GM13976 (cell line): ENCODE results near the gene GASK1A.

Experiments
- DNase-seq: peaks from one replicate; pipeline ENCODE4 v3.0.0; 2012; ENCODE audit warnings: low spot score
- in situ Hi-C: fragments of 300-500 bp; cut with MboI; formaldehyde crosslinking; loops from one replicate; pipeline ENCODE4 v1.12.0; 2022; ENCODE audit warnings: low sequenced_read_pairs, mixed read lengths, inconsistent platforms; ENCODE audit not compliant: unreplicated experiment
- TF ChIP-seq, protein P1 (sequence below): IDR thresholded peaks from 2 replicates; pipeline ENCODE4 v1.5.1; 2012; ENCODE audit warnings: borderline replicate concordance, mild to moderate bottlenecking; ENCODE audit not compliant: insufficient read depth; ENCODE audit errors: extremely low read depth, missing control alignments, control extremely low read depth

The GASK1A gene

DNA sequence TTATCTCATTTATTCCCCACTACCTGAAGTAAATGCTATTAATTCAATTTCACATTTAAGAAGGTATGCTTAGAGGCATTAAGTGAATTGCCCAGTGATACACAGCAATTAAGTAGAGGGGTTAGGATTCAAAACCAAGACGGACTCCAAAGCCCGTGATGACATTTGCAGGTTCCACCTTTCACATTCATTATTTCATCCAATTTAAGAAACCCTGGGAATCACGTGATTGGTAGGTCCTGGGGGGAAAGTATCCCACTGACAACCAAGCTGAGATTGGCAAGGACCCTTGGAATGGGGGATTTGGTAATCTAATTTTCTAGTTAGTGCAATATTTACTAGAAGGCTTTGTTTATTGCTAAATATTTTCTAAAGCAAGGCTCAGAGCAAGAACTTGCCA, 124.9 kb downstream of the GASK1A start:
- in situ Hi-C loops = no loop called here
- TF ChIP-seq, protein P1, sequence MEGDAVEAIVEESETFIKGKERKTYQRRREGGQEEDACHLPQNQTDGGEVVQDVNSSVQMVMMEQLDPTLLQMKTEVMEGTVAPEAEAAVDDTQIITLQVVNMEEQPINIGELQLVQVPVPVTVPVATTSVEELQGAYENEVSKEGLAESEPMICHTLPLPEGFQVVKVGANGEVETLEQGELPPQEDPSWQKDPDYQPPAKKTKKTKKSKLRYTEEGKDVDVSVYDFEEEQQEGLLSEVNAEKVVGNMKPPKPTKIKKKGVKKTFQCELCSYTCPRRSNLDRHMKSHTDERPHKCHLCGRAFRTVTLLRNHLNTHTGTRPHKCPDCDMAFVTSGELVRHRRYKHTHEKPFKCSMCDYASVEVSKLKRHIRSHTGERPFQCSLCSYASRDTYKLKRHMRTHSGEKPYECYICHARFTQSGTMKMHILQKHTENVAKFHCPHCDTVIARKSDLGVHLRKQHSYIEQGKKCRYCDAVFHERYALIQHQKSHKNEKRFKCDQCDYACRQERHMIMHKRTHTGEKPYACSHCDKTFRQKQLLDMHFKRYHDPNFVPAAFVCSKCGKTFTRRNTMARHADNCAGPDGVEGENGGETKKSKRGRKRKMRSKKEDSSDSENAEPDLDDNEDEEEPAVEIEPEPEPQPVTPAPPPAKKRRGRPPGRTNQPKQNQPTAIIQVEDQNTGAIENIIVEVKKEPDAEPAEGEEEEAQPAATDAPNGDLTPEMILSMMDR = no peak
- DNase-seq = no peak

DNA sequence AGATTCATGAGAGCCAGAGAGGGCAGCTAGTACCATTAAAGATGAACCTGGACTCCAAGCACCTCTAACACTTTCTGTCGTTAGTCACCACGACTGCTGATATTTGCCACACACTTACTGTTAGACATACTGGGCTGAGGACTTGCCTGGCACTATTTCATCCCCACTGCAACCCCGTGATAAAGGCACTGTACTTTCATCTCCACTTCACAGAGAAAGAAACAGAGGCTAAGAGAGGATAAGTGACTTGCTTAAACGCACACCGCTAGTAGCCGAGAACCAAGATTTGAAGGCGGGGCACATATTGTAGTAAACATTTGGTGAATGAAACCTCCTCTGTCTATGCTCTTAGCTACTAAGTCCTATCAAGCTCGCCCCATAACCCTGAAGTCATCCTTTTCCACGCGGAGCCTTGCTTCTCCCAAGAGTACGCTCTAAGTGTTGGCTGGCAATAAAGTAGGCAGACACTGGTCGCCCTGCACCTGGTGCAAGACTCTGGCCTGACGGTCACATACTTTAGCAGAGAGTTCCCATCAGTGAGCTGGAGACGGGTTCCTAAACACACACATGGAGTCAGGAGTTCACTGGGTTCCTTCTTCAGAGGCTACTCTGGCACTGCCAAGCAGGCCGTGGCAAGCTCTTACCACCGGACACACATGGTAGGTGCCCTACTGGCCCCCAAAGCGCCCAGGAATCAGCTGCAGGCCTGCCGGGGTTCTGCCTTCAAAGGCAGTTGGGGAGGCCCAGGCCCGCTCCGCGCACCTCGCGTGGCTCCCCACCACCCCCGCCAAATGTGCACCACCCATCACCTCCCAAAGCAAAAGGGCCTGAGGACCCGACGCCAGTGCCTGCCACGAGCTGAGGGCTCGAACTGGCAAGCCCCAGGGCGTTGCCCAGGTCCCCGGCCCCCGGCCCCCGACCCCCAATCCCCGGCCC, 125.8 kb downstream of the GASK1A start:
- TF ChIP-seq, protein P1 = no peak
- in situ Hi-C loops = no loop called here
- no peak for DNase-seq

DNA sequence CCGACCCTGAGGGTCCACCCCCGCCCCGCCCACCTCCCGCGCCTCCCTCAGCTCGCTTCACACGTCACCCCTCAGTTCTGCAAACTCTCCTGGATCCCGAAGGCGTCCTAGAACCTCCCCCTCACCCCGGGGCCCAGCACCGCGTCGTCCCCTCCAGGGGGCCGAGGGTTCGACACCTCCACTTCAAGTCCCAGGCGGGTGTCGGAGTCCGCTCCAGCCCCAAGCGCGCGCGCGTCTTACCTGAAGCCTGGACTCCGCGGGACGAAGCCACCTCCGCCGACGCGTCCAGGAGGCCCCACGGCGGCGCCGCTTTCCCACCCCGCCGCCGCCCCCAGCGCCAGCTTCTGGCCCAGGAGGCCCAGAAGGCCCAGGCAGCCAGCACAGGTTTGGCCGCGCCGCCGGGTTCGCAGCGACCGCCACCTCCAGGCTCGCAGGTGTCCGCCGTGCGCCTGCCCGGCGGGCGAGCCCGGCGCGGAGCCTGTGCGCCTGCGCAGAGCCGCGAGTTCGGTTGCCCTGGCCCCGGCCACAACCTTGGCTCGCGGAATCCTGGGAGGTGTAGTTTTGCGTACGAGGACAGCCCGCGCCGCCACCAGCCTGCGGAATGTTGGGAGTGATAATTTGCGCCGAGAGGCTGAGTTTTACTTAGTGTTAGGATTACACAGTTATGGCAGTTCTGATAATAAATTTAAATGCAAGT, 126.6 kb downstream of the GASK1A start, which contains the start of gene POMGNT2:
Gene POMGNT2 (minus strand): TSS at position 484 of the 697 bp plus-strand sequence. CDS start 24,648 bp downstream, outside the sequence.
- DNase-seq = peak; percentile 91
- TF ChIP-seq, protein P1 = no peak
- in situ Hi-C loops = no loop called here

DNA sequence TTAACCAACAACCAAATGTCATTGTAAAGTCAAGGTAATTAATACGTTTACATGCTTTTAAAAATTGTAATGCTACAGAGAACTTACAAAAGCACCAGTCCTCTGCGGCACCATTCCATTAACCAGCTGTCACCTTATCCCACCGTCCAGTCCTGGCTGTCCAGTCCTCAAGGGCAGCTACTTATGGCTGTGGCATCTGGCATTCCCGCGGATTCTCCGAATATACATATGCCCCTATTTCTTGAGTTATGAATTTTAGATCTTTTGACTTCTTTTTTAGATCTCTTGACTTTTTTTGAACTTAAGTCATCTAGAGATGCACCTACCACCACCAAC, 127.2 kb downstream of the GASK1A start:
- in situ Hi-C loops = no loop called here
- TF ChIP-seq, protein P1 = no peak
- no peak for DNase-seq
